Measurements from ENCODE around the gene DPEP2. TPM values are rescaled to one million over a fixed set of nuclear protein-coding genes. Genes with fewer than 3 reads are reported as not detected.

DPEP2 gene
- total RNA-seq, 1 donor, result under 0.01 TPM

DNA sequence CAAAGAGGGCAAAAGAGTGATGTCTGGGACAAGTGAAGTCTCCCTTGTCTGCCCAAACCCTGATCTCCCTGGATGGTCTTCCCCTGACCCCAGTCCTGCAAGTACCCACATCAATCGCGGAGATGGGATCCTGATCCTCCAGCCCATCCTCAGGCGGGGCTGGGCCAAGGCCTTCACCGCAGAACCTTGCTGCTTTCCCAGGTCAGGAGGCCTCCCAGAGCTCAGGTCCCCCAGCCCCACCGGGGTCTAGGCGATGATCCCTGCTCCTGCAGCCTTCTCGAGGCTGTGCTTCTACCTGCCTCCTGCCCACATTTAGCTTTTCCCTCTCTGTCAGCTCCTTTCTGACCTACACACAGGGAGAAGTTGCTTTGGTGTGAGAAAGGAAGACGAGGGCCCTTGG lies 37.1 kb downstream of the DPEP2 start:
- TF ChIP-seq, protein P1, sequence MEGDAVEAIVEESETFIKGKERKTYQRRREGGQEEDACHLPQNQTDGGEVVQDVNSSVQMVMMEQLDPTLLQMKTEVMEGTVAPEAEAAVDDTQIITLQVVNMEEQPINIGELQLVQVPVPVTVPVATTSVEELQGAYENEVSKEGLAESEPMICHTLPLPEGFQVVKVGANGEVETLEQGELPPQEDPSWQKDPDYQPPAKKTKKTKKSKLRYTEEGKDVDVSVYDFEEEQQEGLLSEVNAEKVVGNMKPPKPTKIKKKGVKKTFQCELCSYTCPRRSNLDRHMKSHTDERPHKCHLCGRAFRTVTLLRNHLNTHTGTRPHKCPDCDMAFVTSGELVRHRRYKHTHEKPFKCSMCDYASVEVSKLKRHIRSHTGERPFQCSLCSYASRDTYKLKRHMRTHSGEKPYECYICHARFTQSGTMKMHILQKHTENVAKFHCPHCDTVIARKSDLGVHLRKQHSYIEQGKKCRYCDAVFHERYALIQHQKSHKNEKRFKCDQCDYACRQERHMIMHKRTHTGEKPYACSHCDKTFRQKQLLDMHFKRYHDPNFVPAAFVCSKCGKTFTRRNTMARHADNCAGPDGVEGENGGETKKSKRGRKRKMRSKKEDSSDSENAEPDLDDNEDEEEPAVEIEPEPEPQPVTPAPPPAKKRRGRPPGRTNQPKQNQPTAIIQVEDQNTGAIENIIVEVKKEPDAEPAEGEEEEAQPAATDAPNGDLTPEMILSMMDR (IDR thresholded peaks at IDR 0.05; ENCODE audit: insufficient read depth, low read depth, low read length), result no peak
- H3K4me3 ChIP-seq (ENCODE audit: low read depth, low read length), result no peak overlapping the region
- DNase-seq (ENCODE audit: low read depth), result no peak

DNA sequence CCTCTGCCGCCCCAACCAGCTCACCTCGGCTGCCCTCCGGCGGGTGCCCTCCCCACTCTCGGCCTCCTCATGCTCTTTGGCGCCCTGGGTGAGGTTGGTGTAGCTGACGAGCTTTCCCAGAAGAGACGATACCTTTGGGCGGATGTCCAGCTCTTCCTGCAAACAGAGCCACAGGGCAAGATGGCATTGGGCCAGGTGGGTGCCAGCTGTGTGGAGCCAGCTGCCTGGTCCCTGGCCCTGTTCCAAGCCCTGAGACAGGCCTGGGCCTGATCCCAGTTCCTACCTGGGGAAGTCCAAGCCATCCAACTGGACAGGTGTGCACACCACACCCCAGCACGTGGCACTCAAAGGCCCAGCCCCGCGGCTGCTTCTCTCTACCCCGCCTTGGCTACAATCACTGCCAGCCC lies 37.7 kb downstream of the DPEP2 start:
- no peak overlapping the region for H3K4me3 ChIP-seq (ENCODE audit: low read depth, low read length)
- no peak for DNase-seq (ENCODE audit: low read depth)
- TF ChIP-seq, protein P1 (IDR thresholded peaks at IDR 0.05; ENCODE audit: insufficient read depth, low read depth, low read length), result no peak

DNA sequence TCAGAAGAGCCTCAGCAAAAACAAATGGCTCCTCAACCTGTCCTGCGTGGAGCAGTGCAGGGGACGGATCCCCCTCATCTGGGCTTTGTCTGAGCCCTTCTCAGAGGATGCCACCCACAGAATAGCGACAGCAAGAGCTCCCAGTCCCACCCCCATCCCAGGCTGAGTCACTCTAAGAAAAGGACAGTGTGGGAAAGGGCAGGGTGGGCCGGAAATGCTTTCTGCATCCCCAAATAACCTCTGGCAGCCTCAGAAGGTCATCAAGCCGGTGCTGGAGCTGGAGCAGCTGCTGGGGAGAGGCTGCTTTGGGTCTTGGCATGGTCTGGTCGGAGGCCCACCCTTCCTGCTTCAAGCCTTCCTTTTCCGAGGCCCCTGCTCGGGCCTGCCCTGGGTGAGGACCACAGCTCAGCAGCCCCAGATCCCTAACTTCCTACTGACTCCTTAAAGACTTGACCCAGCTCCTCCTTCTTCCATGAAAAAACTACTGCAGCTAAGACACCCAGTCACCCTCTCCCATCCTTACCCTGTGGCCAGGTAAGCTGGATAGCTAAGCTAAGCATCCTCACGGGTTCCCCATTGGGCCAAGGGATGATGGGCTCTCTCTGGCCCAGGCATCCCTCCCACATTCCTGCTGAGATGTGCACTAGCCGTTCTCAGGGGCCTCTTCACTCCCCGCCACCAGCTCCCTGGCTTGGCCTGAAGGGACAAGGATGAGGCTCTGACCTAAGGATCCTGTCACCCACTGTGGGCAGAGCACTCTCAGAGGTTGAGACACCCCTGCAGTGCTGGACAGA lies 39.6 kb downstream of the DPEP2 start:
- peak; percentile 82 for DNase-seq (ENCODE audit: low read depth)
- H3K4me3 ChIP-seq (ENCODE audit: low read depth, low read length), result no peak overlapping the region
- TF ChIP-seq, protein P1 (IDR thresholded peaks at IDR 0.05; ENCODE audit: insufficient read depth, low read depth, low read length), result no peak

DNA sequence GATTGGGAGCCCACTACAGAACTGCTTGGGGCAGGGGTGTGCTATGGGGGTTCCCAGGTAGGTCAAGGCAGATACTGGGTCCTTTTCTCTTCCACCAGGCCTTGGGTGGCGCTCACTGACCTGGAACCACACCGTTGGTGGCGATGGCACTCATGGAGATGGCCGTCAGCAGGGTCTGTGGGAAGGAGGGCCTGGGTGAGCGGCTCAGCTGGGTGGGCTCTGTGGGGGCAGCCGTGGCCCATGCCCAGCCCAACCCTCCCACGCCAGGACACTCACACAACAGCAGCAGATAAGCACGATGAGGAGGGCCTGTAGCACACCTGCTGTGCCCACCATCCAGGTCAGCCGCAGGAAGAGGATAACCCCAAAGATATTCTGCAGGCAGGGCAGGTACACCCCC lies 41.7 kb downstream of the DPEP2 start:
- TF ChIP-seq, protein P1 (IDR thresholded peaks at IDR 0.05; ENCODE audit: insufficient read depth, low read depth, low read length), result no peak
- no peak for DNase-seq (ENCODE audit: low read depth)
- no peak overlapping the region for H3K4me3 ChIP-seq (ENCODE audit: low read depth, low read length)

DNA sequence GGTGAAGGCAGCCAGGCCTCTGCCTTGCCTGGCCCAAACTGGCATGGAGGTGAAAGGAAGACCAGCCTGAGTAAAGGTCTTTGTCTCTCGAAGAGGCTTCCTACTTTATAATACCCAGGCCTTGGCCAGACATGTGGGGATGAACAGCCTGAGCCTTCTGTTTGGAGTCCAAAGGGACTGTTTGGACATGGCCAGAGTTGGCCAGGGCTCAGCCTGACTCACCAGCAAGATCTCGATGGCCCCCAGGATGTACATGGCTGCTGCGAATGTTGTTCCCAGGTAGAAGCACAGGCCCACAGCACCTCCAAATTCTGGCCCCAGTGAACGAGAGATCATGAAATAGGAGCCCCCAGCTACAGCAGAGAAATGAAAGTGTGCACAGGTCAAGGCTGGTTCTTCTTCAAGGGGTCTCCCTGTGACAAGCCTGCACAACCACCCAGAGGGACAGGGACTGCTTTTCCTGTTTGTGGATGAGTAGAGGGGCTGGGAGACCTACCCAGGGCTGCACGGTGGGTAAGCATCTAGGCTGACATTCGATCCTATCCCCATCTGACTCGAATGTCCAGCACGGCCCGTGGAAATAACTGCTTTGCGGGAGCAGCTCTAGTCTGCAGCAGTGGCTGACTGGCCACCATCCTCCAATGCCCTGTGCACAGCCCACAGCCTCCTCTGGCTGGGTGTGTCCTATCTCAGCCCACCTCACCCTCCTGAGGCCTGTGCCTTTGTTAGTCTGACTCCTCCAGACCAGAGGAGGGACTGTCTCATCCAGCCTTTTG lies 44.7 kb downstream of the DPEP2 start:
- TF ChIP-seq, protein P1 (IDR thresholded peaks at IDR 0.05; ENCODE audit: insufficient read depth, low read depth, low read length), result no peak
- DNase-seq (ENCODE audit: low read depth), result no peak
- H3K4me3 ChIP-seq (ENCODE audit: low read depth, low read length), result no peak overlapping the region

DNA sequence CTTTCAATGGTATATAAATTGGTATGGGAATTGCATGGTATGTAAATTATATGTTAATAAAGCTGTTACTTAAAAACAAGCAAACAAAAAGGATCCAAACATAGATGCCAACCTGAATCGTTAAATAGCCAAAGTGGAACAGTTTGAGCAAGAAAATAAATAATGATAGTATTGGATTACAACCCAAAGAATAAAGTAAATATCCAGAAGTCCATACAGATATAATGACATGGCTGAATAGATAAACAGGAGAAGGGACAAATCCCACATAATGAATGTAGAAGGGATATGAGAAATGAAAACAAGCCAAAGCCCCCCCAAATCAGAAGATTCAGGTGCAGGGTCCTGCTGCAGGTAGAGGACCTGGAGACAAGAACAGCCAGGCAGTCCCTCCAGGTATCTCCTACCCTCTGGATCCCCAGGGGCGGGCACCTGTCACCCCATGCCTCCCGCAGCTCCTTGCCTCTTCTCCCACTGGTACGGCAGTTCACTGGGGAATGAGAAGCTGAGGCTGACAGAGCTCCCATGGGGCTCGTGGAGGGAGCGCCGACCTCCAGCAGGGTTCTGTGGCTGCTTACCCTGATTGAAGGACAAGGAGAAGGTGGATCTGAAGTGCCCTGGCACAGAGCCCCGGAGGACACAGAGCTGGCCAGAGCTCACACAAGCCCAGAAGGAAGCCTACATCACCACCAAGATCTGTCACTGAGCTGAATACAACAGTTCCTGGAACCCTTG lies 45.5 kb downstream of the DPEP2 start:
- no peak overlapping the region for H3K4me3 ChIP-seq (ENCODE audit: low read depth, low read length)
- TF ChIP-seq, protein P1 (IDR thresholded peaks at IDR 0.05; ENCODE audit: insufficient read depth, low read depth, low read length), result no peak
- DNase-seq (ENCODE audit: low read depth), result no peak
